ENCODE data around the gene SMG6. TPM values are rescaled to one million over a fixed set of nuclear protein-coding genes. Genes with fewer than 3 reads are reported as not detected.

Gene SMG6
- total RNA-seq, 1 experiment from 2014 or later = 36.1 TPM

- no peak overlapping the region for H3K4me3 ChIP-seq (ENCODE audit: low read depth, low read length, poor library complexity, severe bottlenecking)
- no TSS peak for BruUV-seq (replicated peaks)
- POLR2A ChIA-PET (ENCODE audit: low non-redundant PET) = no interaction called here
- CTCF ChIA-PET = interaction anchor here (0.6 to 3.4 kb wide), 3 partner anchors 129 to 206 kb away, joined by 3 to 47 read pairs (median 4); no protein-coding TSS in a partner anchor
- no peaks in the 10 kb centered on the region for H3K27me3 ChIP-seq (replicated peaks; ENCODE audit: insufficient read depth, low read depth, low read length, poor library complexity)
- no peak overlapping the region for H3K27ac ChIP-seq (ENCODE audit: low read depth, low read length, poor library complexity, severe bottlenecking)
- no peaks in the 10 kb centered on the region for H3K9me3 ChIP-seq (ENCODE audit: low read depth, low read length, poor library complexity, severe bottlenecking)
- no peak for DNase-seq (ENCODE audit: low spot score)
- H3K4me1 ChIP-seq (ENCODE audit: insufficient read depth, low read length, poor library complexity, severe bottlenecking) = peaks cover 12% of the 10 kb centered on the region
- intact Hi-C loops (cut with micrococcal nuclease; ENCODE audit: unreplicated experiment) = no loop called here
- H3K36me3 ChIP-seq (ENCODE audit: insufficient read depth, low read length, poor library complexity, severe bottlenecking) = no peaks in the 10 kb centered on the region
- TF ChIP-seq EZH2 (IDR thresholded peaks at IDR 0.05; ENCODE audit: borderline replicate concordance, low read depth, low read length, poor library complexity, severe bottlenecking) (no peak), CTCF (conservative IDR thresholded peaks at IDR 0.05; ENCODE audit: low read depth, low read length) (no peak)
These were observed 246.3 kb downstream of the SMG6 start for GRCh38 chr17:2057175-2057759.

- H3K4me1 ChIP-seq (ENCODE audit: insufficient read depth, low read length, poor library complexity, severe bottlenecking) = peaks cover 12% of the 10 kb centered on the region
- no peaks in the 10 kb centered on the region for H3K36me3 ChIP-seq (ENCODE audit: insufficient read depth, low read length, poor library complexity, severe bottlenecking)
- H3K27me3 ChIP-seq (replicated peaks; ENCODE audit: insufficient read depth, low read depth, low read length, poor library complexity) = no peaks in the 10 kb centered on the region
- no peak for TF ChIP-seq EZH2 (IDR thresholded peaks at IDR 0.05; ENCODE audit: borderline replicate concordance, low read depth, low read length, poor library complexity, severe bottlenecking)
- TF ChIP-seq CTCF (conservative IDR thresholded peaks at IDR 0.05; ENCODE audit: low read depth, low read length) = no peak
- ChIA-PET CTCF (interaction anchor here (0.6 to 3.4 kb wide), 5 partner anchors 130 to 207 kb away, joined by 3 to 47 read pairs (median 6); no protein-coding TSS in a partner anchor), POLR2A (ENCODE audit: low non-redundant PET) (no interaction called here)
- BruUV-seq (replicated peaks) = no TSS peak
- intact Hi-C loops (cut with micrococcal nuclease; ENCODE audit: unreplicated experiment) = no loop called here
- no peaks in the 10 kb centered on the region for H3K9me3 ChIP-seq (ENCODE audit: low read depth, low read length, poor library complexity, severe bottlenecking)
- no peak overlapping the region for H3K27ac ChIP-seq (ENCODE audit: low read depth, low read length, poor library complexity, severe bottlenecking)
- no peak for DNase-seq (ENCODE audit: low spot score)
- H3K4me3 ChIP-seq (ENCODE audit: low read depth, low read length, poor library complexity, severe bottlenecking) = no peak overlapping the region
These were observed 247.1 kb downstream of the SMG6 start for GRCh38 chr17:2056206-2057174.

GRCh38 chr17:2055292-2056205, 248.0 kb downstream of the SMG6 start:
- BruUV-seq (replicated peaks) = no TSS peak
- Histone ChIP-seq H3K27ac (ENCODE audit: low read depth, low read length, poor library complexity, severe bottlenecking) (no peak overlapping the region), H3K4me3 (ENCODE audit: low read depth, low read length, poor library complexity, severe bottlenecking) (peak overlapping the region; percentile 58), H3K9me3 (ENCODE audit: low read depth, low read length, poor library complexity, severe bottlenecking) (no peaks in the 10 kb centered on the region), H3K36me3 (ENCODE audit: insufficient read depth, low read length, poor library complexity, severe bottlenecking) (no peaks in the 10 kb centered on the region), H3K27me3 (replicated peaks; ENCODE audit: insufficient read depth, low read depth, low read length, poor library complexity) (no peaks in the 10 kb centered on the region), H3K4me1 (ENCODE audit: insufficient read depth, low read length, poor library complexity, severe bottlenecking) (peaks cover 17% of the 10 kb centered on the region)
- CTCF ChIA-PET = interaction anchor here (0.9 to 3.4 kb wide), 3 partner anchors 149 to 190 kb away, joined by 3 to 47 read pairs (median 13); no protein-coding TSS in a partner anchor
- POLR2A ChIA-PET (ENCODE audit: low non-redundant PET) = no interaction called here
- no peak for DNase-seq (ENCODE audit: low spot score)
- intact Hi-C loops (cut with micrococcal nuclease; ENCODE audit: unreplicated experiment) = no loop called here
- TF ChIP-seq CTCF (conservative IDR thresholded peaks at IDR 0.05; ENCODE audit: low read depth, low read length) (no peak), EZH2 (IDR thresholded peaks at IDR 0.05; ENCODE audit: borderline replicate concordance, low read depth, low read length, poor library complexity, severe bottlenecking) (no peak)
